Brain microvascular endothelial cell (primary cell): ENCODE data around the gene FOXF2.
A peak's percentile ranks its signal among the peaks of the same experiment; 100 is the strongest.

Source experiments
- DNase-seq: peaks from one replicate; pipeline ENCODE4 v3.0.0-alpha.2; 2020
- H3K27ac ChIP-seq: fragments of 250-450 bp; sonication (Bioruptor Pico); 2 replicates; pipeline ENCODE4 v1.5.1; 2020; ENCODE audit warnings: mild to moderate bottlenecking, moderate library complexity
- H3K27me3 ChIP-seq: fragments of 250-450 bp; sonication (Bioruptor Pico); replicated peaks from 2 replicates; pipeline ENCODE4 v1.5.1; 2020; ENCODE audit warnings: mild to moderate bottlenecking
- H3K36me3 ChIP-seq: fragments of 250-450 bp; sonication (Bioruptor Pico); replicated peaks from 2 replicates; pipeline ENCODE4 v1.5.1; 2020; ENCODE audit warnings: mild to moderate bottlenecking
- H3K4me3 ChIP-seq: 2 replicates; pipeline ENCODE4 v1.5.1; 2011; ENCODE audit warnings: low read depth, mild to moderate bottlenecking, control low read depth, low read length, moderate library complexity
- in situ Hi-C: cut with HindIII; loops from 2 replicates; pipeline ENCODE4 v1.10.0; 2017; ENCODE audit warnings: low sequenced_read_pairs, low pct_ligation_motif_present
- TF ChIP-seq, protein P1 (sequence below): IDR thresholded peaks from 2 replicates; pipeline ENCODE4 v1.5.1; 2011; ENCODE audit warnings: low read depth, mild to moderate bottlenecking, moderate library complexity, low read length, control low read depth, inconsistent platforms; ENCODE audit errors: missing control alignments

Gene FOXF2

DNA sequence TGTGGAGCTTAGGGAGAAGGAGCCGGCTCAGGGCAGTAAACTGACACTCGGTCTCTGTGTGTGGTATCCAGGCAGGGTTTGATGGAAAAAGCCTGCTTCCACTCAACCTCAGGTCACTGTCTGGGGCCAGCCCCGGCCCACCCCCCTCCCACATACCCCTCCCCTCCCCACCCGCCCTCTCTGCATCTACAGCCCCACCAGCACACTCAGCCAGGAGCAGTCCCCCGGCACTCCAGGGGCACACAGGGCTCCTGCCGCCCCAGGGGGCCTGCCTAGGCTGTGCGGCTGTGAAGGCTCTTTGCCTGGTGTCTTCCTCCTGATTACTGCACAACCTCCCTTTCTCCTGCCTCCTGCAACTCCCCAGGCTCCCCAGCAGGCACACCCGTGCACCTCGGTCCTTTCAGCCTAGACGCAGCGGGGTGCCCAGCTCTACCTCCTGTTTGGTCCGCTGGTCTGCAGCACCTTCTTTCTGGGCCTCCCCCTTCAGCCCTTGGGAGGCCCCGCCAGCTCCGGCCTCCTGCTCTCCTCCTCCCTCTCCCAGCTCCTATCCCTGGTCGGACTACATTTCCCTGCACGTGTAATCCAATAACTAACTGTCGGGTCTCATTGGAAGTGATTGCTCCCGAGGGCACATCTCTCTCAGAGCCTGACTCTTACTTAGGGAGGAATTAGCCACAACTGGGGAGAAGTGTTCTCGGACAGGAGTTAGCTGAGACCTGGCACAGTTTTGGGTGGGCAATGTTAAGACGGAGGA, 1.3 kb upstream of the FOXF2 start:
- TF ChIP-seq, protein P1, sequence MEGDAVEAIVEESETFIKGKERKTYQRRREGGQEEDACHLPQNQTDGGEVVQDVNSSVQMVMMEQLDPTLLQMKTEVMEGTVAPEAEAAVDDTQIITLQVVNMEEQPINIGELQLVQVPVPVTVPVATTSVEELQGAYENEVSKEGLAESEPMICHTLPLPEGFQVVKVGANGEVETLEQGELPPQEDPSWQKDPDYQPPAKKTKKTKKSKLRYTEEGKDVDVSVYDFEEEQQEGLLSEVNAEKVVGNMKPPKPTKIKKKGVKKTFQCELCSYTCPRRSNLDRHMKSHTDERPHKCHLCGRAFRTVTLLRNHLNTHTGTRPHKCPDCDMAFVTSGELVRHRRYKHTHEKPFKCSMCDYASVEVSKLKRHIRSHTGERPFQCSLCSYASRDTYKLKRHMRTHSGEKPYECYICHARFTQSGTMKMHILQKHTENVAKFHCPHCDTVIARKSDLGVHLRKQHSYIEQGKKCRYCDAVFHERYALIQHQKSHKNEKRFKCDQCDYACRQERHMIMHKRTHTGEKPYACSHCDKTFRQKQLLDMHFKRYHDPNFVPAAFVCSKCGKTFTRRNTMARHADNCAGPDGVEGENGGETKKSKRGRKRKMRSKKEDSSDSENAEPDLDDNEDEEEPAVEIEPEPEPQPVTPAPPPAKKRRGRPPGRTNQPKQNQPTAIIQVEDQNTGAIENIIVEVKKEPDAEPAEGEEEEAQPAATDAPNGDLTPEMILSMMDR, result no peak
- Histone ChIP-seq H3K27ac (no peak overlapping the region), H3K4me3 (no peak overlapping the region), H3K36me3 (no peaks in the 10 kb centered on the region), H3K27me3 (peaks cover 80% of the 10 kb centered on the region)
- no peak for DNase-seq
- in situ Hi-C loops, result no loop called here

DNA sequence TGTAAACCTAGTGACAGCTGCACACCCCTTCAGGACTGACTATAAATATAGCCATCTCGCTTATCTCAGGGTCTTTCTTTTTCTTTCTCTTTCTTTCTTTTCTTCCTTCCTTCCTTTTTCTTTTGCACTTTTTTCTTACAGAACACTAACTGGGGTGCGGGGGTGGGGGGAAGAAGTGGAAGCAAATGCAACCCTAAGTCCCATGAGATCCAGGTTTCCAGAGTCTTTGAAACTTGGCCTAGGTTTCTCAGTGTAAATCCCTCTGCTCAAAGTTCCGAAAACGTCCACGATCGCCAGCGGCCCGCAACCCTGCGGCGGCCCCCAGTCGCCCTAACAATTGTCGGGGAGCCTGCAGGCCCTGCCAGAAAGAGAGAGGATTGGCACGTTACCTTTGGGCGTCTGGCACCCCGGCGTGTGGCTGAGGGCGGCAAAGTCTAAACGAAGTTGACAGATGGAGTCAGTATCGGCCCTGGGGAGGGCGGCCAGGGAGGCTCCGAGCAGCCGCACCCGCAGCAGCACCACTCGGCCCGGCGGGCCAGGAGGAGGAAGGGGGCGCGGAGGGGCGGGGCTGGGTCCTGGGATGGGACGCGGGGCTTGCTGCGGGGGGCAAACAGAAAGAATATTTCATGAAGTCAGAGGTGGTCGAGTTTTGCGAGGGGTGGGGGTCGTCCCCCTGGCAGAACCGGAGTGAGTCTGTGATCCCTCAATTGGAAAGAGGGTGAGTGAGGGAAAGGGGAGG, 577 bp upstream of the FOXF2 start:
- in situ Hi-C loops, result no loop called here
- Histone ChIP-seq H3K27me3 (peaks cover 78% of the 10 kb centered on the region), H3K4me3 (no peak overlapping the region), H3K36me3 (no peaks in the 10 kb centered on the region), H3K27ac (no peak overlapping the region)
- TF ChIP-seq, protein P1, result no peak
- no peak for DNase-seq

DNA sequence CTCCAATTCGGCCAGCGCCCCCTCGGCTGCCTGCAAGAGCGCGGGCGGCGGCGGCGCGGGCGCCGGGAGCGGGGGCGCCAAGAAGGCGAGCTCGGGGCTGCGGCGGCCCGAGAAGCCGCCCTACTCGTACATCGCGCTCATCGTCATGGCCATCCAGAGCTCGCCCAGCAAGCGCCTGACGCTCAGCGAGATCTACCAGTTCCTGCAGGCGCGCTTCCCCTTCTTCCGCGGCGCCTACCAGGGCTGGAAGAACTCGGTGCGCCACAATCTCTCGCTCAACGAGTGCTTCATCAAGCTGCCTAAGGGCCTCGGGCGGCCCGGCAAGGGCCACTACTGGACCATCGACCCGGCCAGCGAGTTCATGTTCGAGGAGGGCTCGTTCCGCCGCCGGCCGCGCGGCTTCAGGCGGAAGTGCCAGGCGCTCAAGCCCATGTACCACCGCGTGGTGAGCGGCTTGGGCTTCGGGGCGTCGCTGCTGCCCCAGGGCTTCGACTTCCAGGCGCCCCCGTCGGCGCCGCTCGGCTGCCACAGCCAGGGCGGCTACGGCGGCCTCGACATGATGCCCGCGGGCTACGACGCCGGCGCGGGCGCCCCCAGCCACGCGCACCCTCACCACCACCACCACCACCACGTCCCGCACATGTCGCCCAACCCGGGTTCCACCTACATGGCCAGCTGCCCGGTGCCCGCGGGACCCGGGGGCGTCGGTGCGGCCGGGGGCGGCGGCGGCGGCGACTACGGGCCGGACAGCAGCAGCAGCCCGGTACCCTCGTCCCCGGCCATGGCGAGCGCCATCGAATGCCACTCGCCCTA, 963 bp downstream of the FOXF2 start:
- Histone ChIP-seq H3K4me3 (peak overlapping the region; percentile 27), H3K36me3 (no peaks in the 10 kb centered on the region), H3K27ac (no peak overlapping the region), H3K27me3 (peaks cover 76% of the 10 kb centered on the region)
- TF ChIP-seq, protein P1, result no peak
- no peak for DNase-seq
- in situ Hi-C loops, result no loop called here

DNA sequence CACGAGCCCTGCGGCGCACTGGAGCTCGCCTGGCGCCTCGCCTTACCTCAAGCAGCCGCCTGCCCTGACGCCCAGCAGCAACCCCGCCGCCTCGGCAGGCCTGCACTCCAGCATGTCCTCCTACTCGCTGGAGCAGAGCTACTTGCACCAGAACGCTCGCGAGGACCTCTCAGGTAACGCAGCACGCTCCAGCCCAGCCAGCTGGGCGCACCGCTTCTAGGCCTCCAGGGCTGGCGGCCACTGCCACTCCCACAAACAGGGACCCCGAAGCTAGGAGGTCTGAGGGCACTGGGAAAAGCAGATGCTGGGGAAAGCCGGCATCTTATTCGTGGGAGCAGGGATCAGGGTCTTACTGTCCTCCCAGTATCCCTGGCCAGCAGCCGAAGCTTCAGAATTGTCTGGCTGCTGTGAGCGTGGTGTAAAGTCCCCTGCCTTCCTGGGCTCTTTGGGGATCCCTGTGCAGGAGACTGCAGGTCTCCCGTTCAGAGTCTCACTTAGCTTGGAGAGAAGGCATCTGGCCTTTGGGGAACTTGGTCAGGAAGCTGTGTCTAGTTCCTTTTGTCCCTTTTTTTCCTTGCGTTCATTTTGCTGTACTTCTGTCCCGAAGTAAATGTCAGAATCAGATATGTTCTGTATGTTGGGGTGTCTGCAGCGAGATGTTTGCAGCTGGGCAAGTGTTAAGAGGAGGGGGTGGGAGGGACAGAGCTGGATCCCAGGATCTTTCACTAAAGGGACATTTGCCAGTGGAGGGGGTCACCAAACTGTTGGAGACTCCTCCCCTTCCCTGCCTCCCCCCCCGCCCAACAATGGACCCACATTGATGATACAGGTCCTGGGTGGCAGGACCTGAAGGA, 1.8 kb downstream of the FOXF2 start:
- Histone ChIP-seq H3K4me3 (peak overlapping the region; percentile 22), H3K27ac (no peak overlapping the region), H3K36me3 (no peaks in the 10 kb centered on the region), H3K27me3 (peaks cover 68% of the 10 kb centered on the region)
- in situ Hi-C loops, result no loop called here
- no peak for DNase-seq
- TF ChIP-seq, protein P1, result no peak

DNA sequence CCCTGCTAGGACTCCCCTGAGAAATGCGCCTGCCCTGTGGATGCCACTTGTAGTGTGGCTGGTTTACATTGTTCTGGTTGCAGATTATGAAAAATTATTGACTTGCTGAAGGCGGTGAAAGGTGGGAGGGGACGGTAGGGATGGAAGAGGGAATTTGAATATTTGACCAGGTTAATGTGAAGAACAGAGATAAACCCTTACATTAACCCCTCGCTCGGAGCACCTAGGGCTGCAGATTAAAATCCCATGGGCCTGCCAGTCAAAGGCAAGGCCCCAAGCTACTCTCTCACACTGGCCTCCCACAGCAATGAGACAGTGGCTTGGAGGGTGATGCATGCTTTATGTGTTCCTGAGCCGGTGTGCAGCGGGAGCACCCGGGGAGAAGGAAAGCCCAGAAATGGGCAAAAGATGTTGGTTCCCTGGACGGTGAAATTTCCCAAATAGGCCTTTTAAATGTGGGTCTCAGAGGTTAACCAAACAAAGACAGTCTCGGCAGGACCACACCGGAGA, 2.5 kb downstream of the FOXF2 start:
- in situ Hi-C loops, result no loop called here
- Histone ChIP-seq H3K27me3 (peaks cover 63% of the 10 kb centered on the region), H3K36me3 (no peaks in the 10 kb centered on the region), H3K4me3 (no peak overlapping the region), H3K27ac (no peak overlapping the region)
- TF ChIP-seq, protein P1, result no peak
- no peak for DNase-seq
